ENCODE measurements around the gene DSG3. TPM values are rescaled to one million over a fixed set of nuclear protein-coding genes. Genes with fewer than 3 reads are reported as not detected.

The DSG3 gene
- total RNA-seq, 2 donors from 2014 or later = not detected

GRCh38 chr18:31432316-31432715 lies 15.2 kb upstream of the DSG3 start:
- Mint-ChIP-seq H3K9me3 (peaks cover 17% of the 10 kb centered on the region), H3K4me1 (no peaks in the 10 kb centered on the region), H3K36me3 (ENCODE audit: low read depth) (no peaks in the 10 kb centered on the region), H3K27me3 (ENCODE audit: insufficient read depth) (no peaks in the 10 kb centered on the region), H3K27ac (no peak overlapping the region), H3K4me3 (no peak overlapping the region)
- no peak for TF ChIP-seq CTCF (conservative IDR thresholded peaks at IDR 0.05)
- no peaks in the 10 kb centered on the region for H3K9me3 ChIP-seq (ENCODE audit: control insufficient read depth, low read length)
- no peaks in the 10 kb centered on the region for H3K27me3 ChIP-seq (ENCODE audit: control insufficient read depth, insufficient read depth, low read length, poor library complexity, severe bottlenecking)
- no peak overlapping the region for H3K9ac ChIP-seq (ENCODE audit: extremely low read depth, low read length, poor library complexity, severe bottlenecking)
- no peaks in the 10 kb centered on the region for H3K36me3 ChIP-seq (ENCODE audit: control insufficient read depth, insufficient read depth, low read length)
- H3K4me3 ChIP-seq (ENCODE audit: low read length) = no peak overlapping the region
- no CpG with 5 or more reads among the region's 1 CpG for WGBS, 2 experiments (ENCODE audit: insufficient coverage in 1 of 2, insufficient read length in 1 of 2)
- no peak for DNase-seq
- no peak overlapping the region for H3K27ac ChIP-seq (ENCODE audit: low read depth, low read length)
- no peaks in the 10 kb centered on the region for H3K4me1 ChIP-seq (ENCODE audit: control insufficient read depth, insufficient read depth, low read length)

- H3K27ac Mint-ChIP-seq = no peak overlapping the region
- H3K4me1 Mint-ChIP-seq = no peaks in the 10 kb centered on the region
- 89 to 91% methylated on average over 2 to 3 of the region's 3 CpGs for WGBS, 2 experiments (ENCODE audit: insufficient coverage in 1 of 2, insufficient read length in 1 of 2)
Measured at GRCh38 chr18:31436825-31437224, 10.7 kb upstream of the DSG3 start.

GRCh38 chr18:31438402-31438801 lies 9.1 kb upstream of the DSG3 start:
- DNase-seq = no peak
- Mint-ChIP-seq H3K27me3 (ENCODE audit: insufficient read depth) (no peaks in the 10 kb centered on the region), H3K4me1 (no peaks in the 10 kb centered on the region), H3K27ac (no peak overlapping the region), H3K4me3 (no peak overlapping the region), H3K9me3 (peaks cover 2% of the 10 kb centered on the region), H3K36me3 (ENCODE audit: low read depth) (no peaks in the 10 kb centered on the region)
- no peaks in the 10 kb centered on the region for H3K36me3 ChIP-seq (ENCODE audit: control insufficient read depth, insufficient read depth, low read length)
- no peak overlapping the region for H3K27ac ChIP-seq (ENCODE audit: low read depth, low read length)
- TF ChIP-seq CTCF (conservative IDR thresholded peaks at IDR 0.05) = no peak
- no peaks in the 10 kb centered on the region for H3K4me1 ChIP-seq (ENCODE audit: control insufficient read depth, insufficient read depth, low read length)
- no peak overlapping the region for H3K4me3 ChIP-seq (ENCODE audit: low read length)
- no peak overlapping the region for H3K9ac ChIP-seq (ENCODE audit: extremely low read depth, low read length, poor library complexity, severe bottlenecking)
- H3K9me3 ChIP-seq (ENCODE audit: control insufficient read depth, low read length) = no peaks in the 10 kb centered on the region
- 92% methylated on average over 2 of the region's 2 CpGs; no CpG with 5 or more reads in 1 of the 2 experiments for WGBS, 2 experiments (ENCODE audit: insufficient coverage in 1 of 2, insufficient read length in 1 of 2)
- no peaks in the 10 kb centered on the region for H3K27me3 ChIP-seq (ENCODE audit: control insufficient read depth, insufficient read depth, low read length, poor library complexity, severe bottlenecking)

More at GRCh38 chr18:31436825-31437224, 10.7 kb upstream of the DSG3 start:
- no peak overlapping the region for H3K9ac ChIP-seq (ENCODE audit: extremely low read depth, low read length, poor library complexity, severe bottlenecking)
- H3K27ac ChIP-seq (ENCODE audit: low read depth, low read length) = no peak overlapping the region
- H3K4me3 ChIP-seq (ENCODE audit: low read length) = no peak overlapping the region
- TF ChIP-seq CTCF (conservative IDR thresholded peaks at IDR 0.05) = peak; percentile 27
- no peaks in the 10 kb centered on the region for H3K9me3 ChIP-seq (ENCODE audit: control insufficient read depth, low read length)
- Mint-ChIP-seq H3K4me3 (no peak overlapping the region), H3K9me3 (peaks cover 12% of the 10 kb centered on the region), H3K36me3 (ENCODE audit: low read depth) (no peaks in the 10 kb centered on the region), H3K27me3 (ENCODE audit: insufficient read depth) (no peaks in the 10 kb centered on the region)
- H3K4me1 ChIP-seq (ENCODE audit: control insufficient read depth, insufficient read depth, low read length) = no peaks in the 10 kb centered on the region
- H3K36me3 ChIP-seq (ENCODE audit: control insufficient read depth, insufficient read depth, low read length) = no peaks in the 10 kb centered on the region
- peak; percentile 53 for DNase-seq
- no peaks in the 10 kb centered on the region for H3K27me3 ChIP-seq (ENCODE audit: control insufficient read depth, insufficient read depth, low read length, poor library complexity, severe bottlenecking)

Data from endodermal cell (in vitro differentiated cells).